Liver (tissue), 9 donors: Measurements from ENCODE around the gene ZFYVE19. TPM values are rescaled to one million over a fixed set of nuclear protein-coding genes. Genes with fewer than 3 reads are reported as not detected.
A peak's percentile ranks its signal among the peaks of the same experiment; 100 is the strongest.

Source experiments
- DNase-seq: peaks from one replicate; pipeline ENCODE4 v3.0.0-alpha.2; 2017; ENCODE audit warnings: low spot score
- H3K27ac ChIP-seq, 2 donors: one replicate each; pipeline ENCODE4 v1.7.0; 2013; ENCODE audit warnings: inconsistent platforms in 2 of 2, low read length in 2 of 2, control low read depth in 1 of 2, low read depth in 1 of 2, mild to moderate bottlenecking in 1 of 2
- H3K27me3 ChIP-seq, 4 donors: one replicate each; pipeline versions ENCODE4 v1.6.1 to v1.7.0; 2013; ENCODE audit warnings: low read length in 3 of 4, inconsistent platforms in 1 of 4, mild to moderate bottlenecking in 1 of 4, moderate library complexity in 1 of 4; ENCODE audit not compliant: control insufficient read depth in 4 of 4, insufficient read depth in 4 of 4
- H3K36me3 ChIP-seq, 4 donors: one replicate each; pipeline versions ENCODE4 v1.6.1 to v1.7.0; 2013; ENCODE audit warnings: low read length in 3 of 4, mild to moderate bottlenecking in 3 of 4, low read depth in 1 of 4, moderate library complexity in 1 of 4; ENCODE audit not compliant: control insufficient read depth in 4 of 4, insufficient read depth in 3 of 4
- H3K4me1 ChIP-seq, 4 donors: one replicate each; pipeline versions ENCODE4 v1.6.1 to v1.7.0; 2013; ENCODE audit warnings: low read length in 3 of 4, mild to moderate bottlenecking in 3 of 4, moderate library complexity in 1 of 4; ENCODE audit not compliant: control insufficient read depth in 4 of 4, insufficient read depth in 4 of 4
- H3K4me3 ChIP-seq, 3 donors: one replicate each; pipeline versions ENCODE4 v1.6.1 to v1.7.0; 2013; ENCODE audit warnings: low read length in 3 of 3, control low read depth in 1 of 3, low read depth in 1 of 3, mild to moderate bottlenecking in 1 of 3
- H3K9ac ChIP-seq, 2 donors: one replicate each; pipeline ENCODE4 v1.7.0; 2013; ENCODE audit warnings: low read length in 2 of 2, mild to moderate bottlenecking in 2 of 2, moderate library complexity in 2 of 2, control low read depth in 1 of 2, low read depth in 1 of 2
- H3K9me3 ChIP-seq, 4 donors: one replicate each; pipeline versions ENCODE4 v1.6.1 to v1.7.0; 2013; ENCODE audit warnings: low read length in 3 of 4; ENCODE audit not compliant: control insufficient read depth in 4 of 4
- ATF3 ChIP-seq: IDR thresholded peaks from 2 replicates; pipeline ENCODE4 v1.6.1; 2016; ENCODE audit warnings: antibody characterized with exemption
- CTCF ChIP-seq: fragments of 150-350 bp; IDR thresholded peaks from 2 replicates; pipeline ENCODE4 v1.5.1; 2017; ENCODE audit warnings: improper control_type of control experiment, low read depth, low read length; ENCODE audit not compliant: missing input control
- EGR1 ChIP-seq, 2 donors: IDR thresholded peaks; 2 replicates each; pipeline ENCODE4 v1.6.1; 2016 to 2018; ENCODE audit warnings: antibody characterized with exemption in 2 of 2, low read depth in 2 of 2
- FOXA1 ChIP-seq: IDR thresholded peaks from 2 replicates; pipeline ENCODE4 v1.6.1; 2016; ENCODE audit warnings: antibody characterized with exemption
- FOXA2 ChIP-seq: IDR thresholded peaks from 2 replicates; pipeline ENCODE4 v1.6.1; 2016; ENCODE audit warnings: antibody characterized with exemption
- GABPA ChIP-seq, 2 donors: IDR thresholded peaks in 1 of 2; conservative IDR thresholded peaks in 1 of 2; 2 replicates each; pipeline ENCODE4 v1.6.1; 2016; ENCODE audit warnings: antibody characterized with exemption in 2 of 2, mild to moderate bottlenecking in 1 of 2, moderate library complexity in 1 of 2
- HNF4A ChIP-seq, 2 donors: conservative IDR thresholded peaks; 2 replicates each; pipeline ENCODE4 v1.6.1; 2016; ENCODE audit warnings: antibody characterized with exemption in 2 of 2, mild to moderate bottlenecking in 2 of 2
- HNF4G ChIP-seq: IDR thresholded peaks from 2 replicates; pipeline ENCODE4 v1.6.1; 2016; ENCODE audit warnings: antibody characterized with exemption
- JUND ChIP-seq, 2 donors: IDR thresholded peaks; 2 replicates each; pipeline ENCODE4 v1.6.1; 2016; ENCODE audit warnings: antibody characterized with exemption in 2 of 2
- MAX ChIP-seq: IDR thresholded peaks from 2 replicates; pipeline ENCODE4 v1.6.1; 2016; ENCODE audit warnings: antibody characterized with exemption
- NR2F2 ChIP-seq: IDR thresholded peaks from 2 replicates; pipeline ENCODE4 v1.6.1; 2016; ENCODE audit warnings: antibody characterized with exemption
- RAD21 ChIP-seq, 2 donors: IDR thresholded peaks; 2 replicates each; pipeline ENCODE4 v1.6.1; 2016; ENCODE audit warnings: antibody characterized with exemption in 2 of 2, mild to moderate bottlenecking in 2 of 2
- SP1 ChIP-seq: IDR thresholded peaks from 2 replicates; pipeline ENCODE4 v1.6.1; 2018; ENCODE audit warnings: antibody characterized with exemption, mild to moderate bottlenecking
- TAF1 ChIP-seq: conservative IDR thresholded peaks from 2 replicates; pipeline ENCODE4 v1.6.1; 2016; ENCODE audit warnings: antibody characterized with exemption, mild to moderate bottlenecking
- YY1 ChIP-seq: IDR thresholded peaks from 2 replicates; pipeline ENCODE4 v1.6.1; 2016; ENCODE audit warnings: antibody characterized with exemption, mild to moderate bottlenecking
- ZBTB33 ChIP-seq: IDR thresholded peaks from 2 replicates; pipeline ENCODE4 v1.6.1; 2016; ENCODE audit warnings: antibody characterized with exemption
- WGBS: extraction: QIAGEN DNeasy Blood & Tissue Kit; methylation state at CpG from one replicate; pipeline ENCODE4 v1.1.7; 2013; 5-methylcytosine and 5-hydroxymethylcytosine counted together
- polyA plus RNA-seq, 2 donors: library from polyadenylated mRNA; stranded (reverse) in 1 of 2; unstranded in 1 of 2; fragments of 200-250 nt in 1 of 2; fragments of >200 nt in 1 of 2; fragmentation: Nextera tagmentation in 1 of 2; extraction: Ambion mirVana in 1 of 2; gene quantifications; one replicate each; pipeline versions ENCODE4 v1.2.1 to v1.2.3, GENCODE V29; 2013 to 2015
- total RNA-seq, 2 donors: library from RNA; depleted of rRNA; stranded (reverse); fragments of >200 nt; gene quantifications; one replicate each; pipeline ENCODE4 v1.2.3, GENCODE V29; 2014
- donor health status: healthy.
- donor health status: healthy.
- donor health status: healthy.
- donor health status: healthy.
- donor health status: healthy.

ZFYVE19 gene
- total and polyA plus RNA-seq, 4 donors, result 10.4 to 41.2 (median 19.7) TPM

- H3K36me3 ChIP-seq, result no peaks in the 10 kb centered on the region
- no peak within 1 kb of the TSS for H3K27ac ChIP-seq
- peaks cover 0 to 2% (median 1%) of the 10 kb centered on the region in 4 donors for H3K27me3 ChIP-seq
- peaks cover 8 to 20% (median 10%) of the 10 kb centered on the region in 4 donors for H3K4me1 ChIP-seq
- DNase-seq, result no peak
- no peak within 1 kb of the TSS for H3K9ac ChIP-seq
- peak within 1 kb of the TSS in 2 of 3 donors; percentile 1 to 46 for H3K4me3 ChIP-seq
- TF ChIP-seq ATF3 (no peak), FOXA1 (no peak), FOXA2 (no peak), ZBTB33 (no peak), HNF4A (conservative IDR thresholded peaks at IDR 0.05) (no peak)
- no peaks in the 10 kb centered on the region for H3K9me3 ChIP-seq
- WGBS, result 3% methylated on average over 89 of the region's 89 CpGs
These were observed 37.2 kb downstream of the ZFYVE19 start, which contains the start of gene SPINT1 for GRCh38 chr15:40843885-40844695. Gene SPINT1 (plus strand): TSS chr15:40844048. CDS start chr15:40844555, 507 bp downstream.

- H3K9ac ChIP-seq, result no peak overlapping the region
- H3K36me3 ChIP-seq, result no peaks in the 10 kb centered on the region
- DNase-seq, result no peak
- TF ChIP-seq CTCF, result no peak
- TF ChIP-seq SP1, result no peak
- 7% methylated on average over 28 of the region's 28 CpGs for WGBS
- peak overlapping the region in 2 of 3 donors; percentile 1 to 46 for H3K4me3 ChIP-seq
- H3K4me1 ChIP-seq, result peaks cover 8 to 20% (median 10%) of the 10 kb centered on the region in 4 donors
- no peak overlapping the region for H3K27ac ChIP-seq
- H3K27me3 ChIP-seq, result peaks cover 0 to 2% (median 1%) of the 10 kb centered on the region in 4 donors
- no peaks in the 10 kb centered on the region for H3K9me3 ChIP-seq
These were observed 37.8 kb downstream of the ZFYVE19 start for GRCh38 chr15:40844696-40845030.

- 57% methylated on average over 12 of the region's 12 CpGs for WGBS
- Histone ChIP-seq H3K4me1 (peaks cover 8 to 20% (median 10%) of the 10 kb centered on the region in 4 donors), H3K27ac (no peak overlapping the region), H3K36me3 (no peaks in the 10 kb centered on the region), H3K4me3 (peak overlapping the region in 2 of 3 donors; percentile 1 to 46), H3K9ac (no peak overlapping the region), H3K9me3 (no peaks in the 10 kb centered on the region), H3K27me3 (peaks cover 0 to 2% (median 1%) of the 10 kb centered on the region in 4 donors)
- no peak for DNase-seq
- TF ChIP-seq TAF1 (no peak), NR2F2 (no peak), GABPA (IDR thresholded peaks at IDR 0.05 in 1 of 2, conservative IDR thresholded peaks at IDR 0.05 in 1 of 2) (no peak), YY1 (no peak), ATF3 (no peak), FOXA2 (no peak), ZBTB33 (no peak), HNF4G (no peak), JUND (IDR thresholded peaks at IDR 0.05) (no peak), FOXA1 (no peak), SP1 (no peak), CTCF (no peak), EGR1 (IDR thresholded peaks at IDR 0.05; ENCODE audit: low read depth in 2 of 2) (no peak), MAX (no peak), RAD21 (IDR thresholded peaks at IDR 0.05) (no peak), HNF4A (conservative IDR thresholded peaks at IDR 0.05) (no peak)
These were observed 38.1 kb downstream of the ZFYVE19 start for GRCh38 chr15:40845036-40845435.
